ENCODE measurements around the gene CNOT1.

CNOT1 gene

GRCh38 chr16:58510097-58510775 is 119.4 kb downstream of the CNOT1 start:
- Histone ChIP-seq H3K4me3 (ENCODE audit: low read length) (no peak overlapping the region), H3K9me3 (replicated peaks; ENCODE audit: insufficient read depth, low read length) (no peaks in the 10 kb centered on the region)

GRCh38 chr16:58509256-58510096 is 120.2 kb downstream of the CNOT1 start:
- no peak for TF ChIP-seq EZH2phosphoT487 (IDR thresholded peaks at IDR 0.05; ENCODE audit: low read length)
- TF ChIP-seq EZH2 (optimal IDR thresholded peaks at IDR 0.05; ENCODE audit: low read depth, low read length): no peak
- no peak for TF ChIP-seq CTCF (IDR thresholded peaks at IDR 0.05; ENCODE audit: low read length)
- no peak overlapping the region for H3K27ac ChIP-seq (ENCODE audit: low read length)

More at GRCh38 chr16:58510097-58510775, 119.4 kb downstream of the CNOT1 start:
- TF ChIP-seq EZH2 (optimal IDR thresholded peaks at IDR 0.05; ENCODE audit: low read depth, low read length): no peak
- TF ChIP-seq CTCF (IDR thresholded peaks at IDR 0.05; ENCODE audit: low read length): no peak
- TF ChIP-seq EZH2phosphoT487 (IDR thresholded peaks at IDR 0.05; ENCODE audit: low read length): no peak
- Histone ChIP-seq H3K27me3 (replicated peaks; ENCODE audit: insufficient read depth, low read length) (no peaks in the 10 kb centered on the region), H3K4me2 (ENCODE audit: low read depth, low read length) (no peak overlapping the region), H3K79me2 (ENCODE audit: low read length) (peaks cover 13% of the 10 kb centered on the region), H3K27ac (ENCODE audit: low read length) (no peak overlapping the region), H3F3A (ENCODE audit: insufficient read depth, low read length) (peaks cover 7% of the 10 kb centered on the region), H3K36me3 (replicated peaks; ENCODE audit: insufficient read depth, low read length) (no peaks in the 10 kb centered on the region), H3K9me2 (replicated peaks; ENCODE audit: insufficient read depth, low read length) (no peaks in the 10 kb centered on the region), H3K9ac (ENCODE audit: low read length) (no peak overlapping the region), H3K4me1 (ENCODE audit: low read length) (no peaks in the 10 kb centered on the region), H4K20me1 (ENCODE audit: insufficient read depth, low read length) (no peaks in the 10 kb centered on the region), H2AFZ (ENCODE audit: low read length) (no peak overlapping the region)
- no peak for DNase-seq

GRCh38 chr16:58508671-58509251 is 120.9 kb downstream of the CNOT1 start:
- Histone ChIP-seq H3K4me1 (ENCODE audit: low read length) (no peaks in the 10 kb centered on the region), H3F3A (ENCODE audit: insufficient read depth, low read length) (no peaks in the 10 kb centered on the region)
- TF ChIP-seq EZH2phosphoT487 (IDR thresholded peaks at IDR 0.05; ENCODE audit: low read length): no peak
- no peak for TF ChIP-seq EZH2 (optimal IDR thresholded peaks at IDR 0.05; ENCODE audit: low read depth, low read length)
- no peak for TF ChIP-seq CTCF (IDR thresholded peaks at IDR 0.05; ENCODE audit: low read length)

More at GRCh38 chr16:58509256-58510096, 120.2 kb downstream of the CNOT1 start:
- no peak overlapping the region for H3K4me3 ChIP-seq (ENCODE audit: low read length)
- H3K9me3 ChIP-seq (replicated peaks; ENCODE audit: insufficient read depth, low read length): no peaks in the 10 kb centered on the region
- no peak overlapping the region for H3K4me2 ChIP-seq (ENCODE audit: low read depth, low read length)
- no peaks in the 10 kb centered on the region for H3K36me3 ChIP-seq (replicated peaks; ENCODE audit: insufficient read depth, low read length)
- no peak overlapping the region for H2AFZ ChIP-seq (ENCODE audit: low read length)
- no peak overlapping the region for H3K9ac ChIP-seq (ENCODE audit: low read length)
- H3K79me2 ChIP-seq (ENCODE audit: low read length): peaks cover 6% of the 10 kb centered on the region; the same call in 1 of the 2 replicates
- DNase-seq: no peak
- H4K20me1 ChIP-seq (ENCODE audit: insufficient read depth, low read length): no peaks in the 10 kb centered on the region
- no peaks in the 10 kb centered on the region for H3K9me2 ChIP-seq (replicated peaks; ENCODE audit: insufficient read depth, low read length)
- H3K4me1 ChIP-seq (ENCODE audit: low read length): no peaks in the 10 kb centered on the region
- H3F3A ChIP-seq (ENCODE audit: insufficient read depth, low read length): peaks cover 3% of the 10 kb centered on the region; the same call in 1 of the 2 replicates
- H3K27me3 ChIP-seq (replicated peaks; ENCODE audit: insufficient read depth, low read length): no peaks in the 10 kb centered on the region

More at GRCh38 chr16:58508671-58509251, 120.9 kb downstream of the CNOT1 start:
- Histone ChIP-seq H3K9ac (ENCODE audit: low read length) (no peak overlapping the region), H3K4me2 (ENCODE audit: low read depth, low read length) (no peak overlapping the region), H3K27ac (ENCODE audit: low read length) (no peak overlapping the region), H3K9me3 (replicated peaks; ENCODE audit: insufficient read depth, low read length) (no peaks in the 10 kb centered on the region), H4K20me1 (ENCODE audit: insufficient read depth, low read length) (no peaks in the 10 kb centered on the region), H2AFZ (ENCODE audit: low read length) (no peak overlapping the region), H3K4me3 (ENCODE audit: low read length) (no peak overlapping the region), H3K9me2 (replicated peaks; ENCODE audit: insufficient read depth, low read length) (no peaks in the 10 kb centered on the region), H3K36me3 (replicated peaks; ENCODE audit: insufficient read depth, low read length) (no peaks in the 10 kb centered on the region), H3K27me3 (replicated peaks; ENCODE audit: insufficient read depth, low read length) (no peaks in the 10 kb centered on the region), H3K79me2 (ENCODE audit: low read length) (no peaks in the 10 kb centered on the region)
- no peak for DNase-seq

Measured in MM.1S (cell line).